NAMALWA (cell line): ENCODE data around the gene CEP295NL.
"Not testable (repeated sequence)": the region's sequence is repeated elsewhere in the genome, so short reads cannot be mapped to it uniquely, and the experiment has no call there.

Experiments used
- DNase-seq: peaks from one replicate; pipeline ENCODE4 v3.0.0-alpha.2; 2015; ENCODE audit warnings: low spot score

The CEP295NL gene, protein sequence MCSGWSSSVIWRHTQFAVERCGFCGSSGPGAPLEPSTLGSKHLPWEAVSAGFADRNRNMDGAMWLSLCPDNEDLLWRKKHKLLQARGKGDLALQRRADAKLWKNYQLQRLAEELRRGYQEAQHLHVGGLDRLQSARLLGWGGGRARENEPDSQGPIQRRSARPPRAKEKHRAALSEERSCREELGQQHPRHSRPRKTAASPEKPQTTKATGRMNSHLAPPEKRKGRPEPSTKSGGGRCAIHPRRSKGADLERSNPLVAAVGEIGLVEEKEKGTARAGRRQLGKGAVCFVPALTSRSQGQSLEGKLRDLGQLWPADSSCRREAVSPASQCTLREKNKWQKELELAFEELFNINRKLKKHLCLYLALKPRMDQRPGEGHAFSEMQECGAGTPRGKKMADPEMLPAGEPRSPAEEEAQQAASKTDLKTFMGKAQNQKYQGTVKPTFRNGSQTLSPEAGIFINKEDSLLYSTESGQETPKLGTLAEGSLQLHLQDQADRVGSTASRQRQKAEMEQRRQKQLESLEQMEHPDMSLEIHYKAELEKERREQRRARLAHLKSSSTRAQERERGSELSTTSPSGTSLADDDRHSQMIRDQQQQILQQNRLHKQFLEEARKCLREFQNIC

DNA sequence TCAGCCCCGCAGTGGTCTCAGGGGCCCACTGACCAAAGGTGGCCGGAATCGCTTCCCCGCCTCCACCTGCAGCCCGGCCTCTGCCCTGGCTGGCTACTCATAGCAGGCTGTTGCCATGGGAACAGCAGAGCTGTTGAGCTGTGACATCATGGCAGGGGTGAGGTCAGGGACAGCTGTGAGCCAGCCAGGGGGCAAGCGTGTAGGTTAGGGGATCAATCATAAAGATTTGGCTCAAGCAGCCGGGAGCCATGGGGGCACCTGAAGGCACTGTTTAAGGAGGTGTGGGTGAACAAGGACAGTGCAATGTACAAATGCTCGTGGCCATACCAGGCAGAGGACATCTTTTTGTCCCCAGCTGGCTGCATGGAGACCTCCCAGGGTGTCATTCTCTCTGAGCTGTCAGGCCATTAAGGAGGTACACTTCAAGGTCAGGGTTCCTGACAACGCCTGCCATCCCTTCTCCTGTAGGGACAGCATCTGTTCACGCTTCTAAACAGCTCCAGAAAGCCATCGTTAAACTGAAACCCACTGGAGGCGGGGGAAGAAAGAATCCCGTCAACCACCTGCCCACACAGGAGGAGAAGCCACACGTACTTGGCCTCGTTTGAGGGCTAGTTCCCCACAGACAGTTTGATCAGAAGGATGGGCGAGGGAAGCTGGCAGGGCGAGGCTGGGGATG lies at the start of gene CEP295NL:
Gene CEP295NL (minus strand): TSS at position 101 of the 679 bp plus-strand sequence. CDS start 1,373 bp downstream, outside the sequence.
- peak; percentile 51 for DNase-seq

GRCh38 chr17:78952706-78953105 lies 49.7 kb upstream of the CEP295NL start:
- no peak for DNase-seq

DNA sequence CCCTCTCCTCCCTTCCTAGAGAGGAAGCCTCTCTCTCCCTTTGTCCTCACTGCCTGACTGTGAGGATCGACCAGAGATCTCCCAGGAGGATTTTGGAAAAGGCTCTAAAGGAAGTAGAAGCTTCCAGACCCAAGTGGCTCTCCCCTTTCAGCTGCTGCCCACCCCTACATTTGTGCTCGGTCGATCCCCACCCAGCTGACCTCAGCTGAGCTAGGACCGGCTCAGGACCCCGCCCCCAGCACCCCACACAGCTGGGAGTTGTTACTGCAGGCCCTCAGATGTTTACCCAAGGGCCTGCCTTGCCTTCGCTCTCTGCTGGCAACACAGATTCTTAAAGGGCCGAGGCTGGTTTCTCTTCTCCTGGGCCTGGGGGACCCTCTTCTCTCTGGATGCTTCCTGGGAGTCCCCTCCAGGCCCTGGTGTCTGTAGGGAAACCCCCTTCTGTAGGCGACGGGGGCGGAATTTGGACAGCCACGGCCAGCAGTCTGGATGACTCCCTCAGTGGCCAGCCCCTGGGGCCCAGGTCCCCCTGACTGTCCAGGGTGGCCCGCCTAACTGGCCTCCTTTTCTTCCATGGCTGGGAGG lies 49.1 kb upstream of the CEP295NL start:
- no peak for DNase-seq

GRCh38 chr17:78950870-78951269 lies 47.9 kb upstream of the CEP295NL start:
- DNase-seq = no peak

GRCh38 chr17:78947235-78948149 lies 44.5 kb upstream of the CEP295NL start:
- no peak for DNase-seq

GRCh38 chr17:78946631-78947030 lies 43.6 kb upstream of the CEP295NL start:
- no peak for DNase-seq

- DNase-seq = no peak
Measured at GRCh38 chr17:78946131-78946530, 43.1 kb upstream of the CEP295NL start.

DNA sequence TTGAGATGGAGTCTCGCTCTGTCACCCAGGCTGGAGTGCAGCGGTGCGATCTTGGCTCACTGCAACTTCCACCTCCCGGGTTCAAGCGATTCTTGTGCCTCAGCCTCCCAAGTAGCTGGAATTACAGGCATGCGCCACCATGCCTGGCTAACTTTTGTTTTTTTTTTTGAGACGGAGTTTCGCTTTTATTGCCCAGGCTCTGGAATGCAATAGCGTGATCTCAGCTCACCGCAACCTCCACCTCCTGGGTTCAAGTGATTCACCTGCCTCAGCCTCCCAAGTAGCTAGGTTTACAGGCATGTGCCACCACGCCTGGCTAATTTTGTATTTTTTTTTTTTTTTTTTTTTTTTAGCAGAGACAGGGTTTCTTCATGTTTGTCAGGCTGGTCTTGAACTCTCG lies 42.5 kb upstream of the CEP295NL start:
- DNase-seq = not testable (repeated sequence)

GRCh38 chr17:78944956-78945355 lies 42.0 kb upstream of the CEP295NL start:
- DNase-seq = no peak

DNA sequence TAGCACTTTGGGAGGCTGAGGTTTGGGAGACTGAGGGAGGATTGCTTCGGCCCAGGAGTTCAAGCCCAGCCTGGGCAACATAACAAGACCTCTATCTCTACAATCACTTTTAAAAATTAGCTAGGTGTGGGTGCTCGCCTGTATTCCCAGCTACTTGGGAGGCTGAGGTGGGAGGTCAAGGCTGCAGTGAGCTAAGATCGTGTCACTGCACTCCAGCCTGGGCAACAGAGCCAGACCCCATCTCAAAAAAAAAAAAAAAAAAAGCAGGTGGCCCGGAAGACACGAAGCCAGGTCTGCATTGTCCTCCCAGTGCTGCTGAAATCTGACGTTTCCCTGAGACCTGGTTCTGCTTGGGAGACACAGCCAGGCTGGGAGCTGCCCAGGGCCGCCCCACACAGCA lies 41.0 kb upstream of the CEP295NL start:
- no peak for DNase-seq

DNA sequence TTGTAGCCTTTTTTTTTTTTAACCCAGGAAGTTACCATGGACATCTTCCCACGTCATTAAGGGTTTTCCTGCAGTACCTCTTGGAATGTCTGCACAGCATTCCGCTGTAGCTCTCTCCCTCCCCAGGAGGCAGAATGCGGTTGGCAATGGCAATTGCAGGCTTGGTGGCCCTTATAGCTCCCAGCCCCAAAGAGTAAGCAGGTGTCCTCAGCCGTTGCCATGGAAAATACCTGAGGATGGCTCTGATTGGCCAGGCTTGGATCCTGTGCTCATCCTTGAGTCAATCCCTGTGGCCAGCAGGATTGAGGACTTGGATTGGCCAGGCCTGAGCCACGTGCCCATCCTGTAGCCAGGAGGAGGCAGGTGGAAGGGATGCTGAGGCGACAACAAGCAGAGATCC lies 37.7 kb upstream of the CEP295NL start:
- no peak for DNase-seq

DNA sequence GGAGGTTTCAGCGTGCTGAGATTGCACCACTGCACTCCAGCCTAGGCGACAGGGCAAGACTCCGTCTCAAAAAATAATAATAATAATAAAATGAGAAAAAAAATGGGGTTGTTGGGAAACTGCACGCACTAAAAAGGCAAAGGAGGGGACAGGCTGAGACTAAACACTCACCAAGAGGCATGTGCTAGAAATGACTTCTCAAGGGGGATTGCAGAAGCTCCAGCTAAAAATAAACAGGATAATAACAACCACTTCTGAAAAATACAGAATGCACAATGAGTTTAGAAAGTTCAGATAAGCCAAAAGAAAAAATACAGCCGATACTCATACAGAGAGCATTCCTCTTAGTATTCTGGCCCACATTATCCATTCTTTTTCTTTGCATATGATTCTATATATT lies 37.3 kb upstream of the CEP295NL start:
- DNase-seq = no peak

- no peak for DNase-seq
Measured at GRCh38 chr17:78939615-78940014, 36.6 kb upstream of the CEP295NL start.

DNA sequence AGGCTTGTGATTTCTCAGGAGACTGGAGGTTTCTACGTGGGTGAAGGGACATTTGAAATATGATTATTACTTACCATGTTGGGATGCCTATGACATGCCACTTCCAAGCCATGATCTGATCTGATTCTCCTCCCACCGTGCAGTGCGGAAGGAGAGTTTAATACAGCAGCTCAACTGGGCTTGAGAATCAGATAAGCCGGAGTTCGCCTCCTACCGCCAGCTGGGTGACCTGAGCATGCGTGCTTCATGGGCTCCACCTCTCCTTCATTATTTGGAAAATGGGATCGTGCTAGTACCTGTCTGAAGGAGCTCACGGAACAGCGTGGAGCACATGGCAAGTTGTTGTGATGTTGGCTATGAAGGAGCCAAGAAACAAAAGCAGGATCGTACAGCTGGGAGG lies 34.6 kb upstream of the CEP295NL start:
- no peak for DNase-seq

- no peak for DNase-seq
Measured at GRCh38 chr17:78935419-78936323, 32.7 kb upstream of the CEP295NL start.

GRCh38 chr17:78934681-78935418 lies 31.8 kb upstream of the CEP295NL start:
- DNase-seq = no peak

GRCh38 chr17:78933959-78934568 lies 31.1 kb upstream of the CEP295NL start:
- DNase-seq = no peak

- peak; percentile 14 for DNase-seq
Measured at GRCh38 chr17:78933025-78933958, 30.3 kb upstream of the CEP295NL start.
